GM18517 (cell line): Measurements from ENCODE around the gene ATG9A.
"Not testable (repeated sequence)": the region's sequence is repeated elsewhere in the genome, so short reads cannot be mapped to it uniquely, and the experiment has no call there.

Source experiments
- ATAC-seq: cut with Tn5 transposase; IDR thresholded peaks from one replicate; pipeline ENCODE4 v1.9.1; 2021; ENCODE audit warnings: mild to moderate bottlenecking, moderate library complexity; ENCODE audit not compliant: unreplicated experiment

Gene ATG9A, protein sequence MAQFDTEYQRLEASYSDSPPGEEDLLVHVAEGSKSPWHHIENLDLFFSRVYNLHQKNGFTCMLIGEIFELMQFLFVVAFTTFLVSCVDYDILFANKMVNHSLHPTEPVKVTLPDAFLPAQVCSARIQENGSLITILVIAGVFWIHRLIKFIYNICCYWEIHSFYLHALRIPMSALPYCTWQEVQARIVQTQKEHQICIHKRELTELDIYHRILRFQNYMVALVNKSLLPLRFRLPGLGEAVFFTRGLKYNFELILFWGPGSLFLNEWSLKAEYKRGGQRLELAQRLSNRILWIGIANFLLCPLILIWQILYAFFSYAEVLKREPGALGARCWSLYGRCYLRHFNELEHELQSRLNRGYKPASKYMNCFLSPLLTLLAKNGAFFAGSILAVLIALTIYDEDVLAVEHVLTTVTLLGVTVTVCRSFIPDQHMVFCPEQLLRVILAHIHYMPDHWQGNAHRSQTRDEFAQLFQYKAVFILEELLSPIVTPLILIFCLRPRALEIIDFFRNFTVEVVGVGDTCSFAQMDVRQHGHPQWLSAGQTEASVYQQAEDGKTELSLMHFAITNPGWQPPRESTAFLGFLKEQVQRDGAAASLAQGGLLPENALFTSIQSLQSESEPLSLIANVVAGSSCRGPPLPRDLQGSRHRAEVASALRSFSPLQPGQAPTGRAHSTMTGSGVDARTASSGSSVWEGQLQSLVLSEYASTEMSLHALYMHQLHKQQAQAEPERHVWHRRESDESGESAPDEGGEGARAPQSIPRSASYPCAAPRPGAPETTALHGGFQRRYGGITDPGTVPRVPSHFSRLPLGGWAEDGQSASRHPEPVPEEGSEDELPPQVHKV

DNA sequence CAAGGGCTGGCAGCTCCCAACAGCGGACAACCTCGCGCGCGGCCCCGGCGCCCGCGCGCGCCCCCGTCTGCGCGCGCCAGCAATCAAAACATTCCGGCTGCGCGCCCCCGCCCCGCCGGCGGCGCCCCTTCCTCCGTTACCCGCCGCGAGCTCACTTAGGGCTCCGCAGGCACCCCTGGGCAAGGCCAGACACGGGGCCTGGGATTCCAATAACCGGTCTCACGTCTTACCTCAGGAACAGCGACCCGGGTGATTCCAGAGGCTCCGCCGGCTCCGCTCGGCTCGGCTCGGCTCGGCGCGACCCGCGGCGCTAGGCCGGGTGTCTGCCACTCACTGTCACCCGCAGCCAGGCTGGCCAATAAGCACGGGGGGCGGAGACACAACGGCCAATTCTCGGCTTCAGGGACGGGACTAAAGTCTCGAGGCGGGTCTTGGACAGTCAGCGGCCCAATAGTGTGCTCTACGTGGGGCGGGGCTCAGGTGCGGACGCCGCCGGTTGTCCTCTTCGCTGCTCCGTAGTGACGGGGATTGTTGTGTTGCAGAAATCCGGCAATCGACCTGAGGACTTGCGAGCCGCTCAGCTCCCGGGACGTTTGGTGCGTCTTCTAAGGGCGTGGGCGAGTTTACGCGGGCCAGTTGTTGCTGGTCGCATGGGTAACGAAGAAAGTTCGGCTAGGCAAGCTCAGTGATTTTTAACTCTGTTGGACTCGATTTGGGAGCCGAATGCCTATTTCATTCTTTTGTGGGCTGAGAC is at the start of gene ATG9A, which contains the start of gene ANKZF1:
ATG9A (minus strand) TSS at position 332 of the 754 bp plus-strand sequence. CDS start 1,612 bp downstream, outside the sequence.
ANKZF1 (plus strand) TSS at position 502 of the 754 bp plus-strand sequence. CDS start 452 bp downstream, outside the sequence.
- ATAC-seq = peak; percentile 93

DNA sequence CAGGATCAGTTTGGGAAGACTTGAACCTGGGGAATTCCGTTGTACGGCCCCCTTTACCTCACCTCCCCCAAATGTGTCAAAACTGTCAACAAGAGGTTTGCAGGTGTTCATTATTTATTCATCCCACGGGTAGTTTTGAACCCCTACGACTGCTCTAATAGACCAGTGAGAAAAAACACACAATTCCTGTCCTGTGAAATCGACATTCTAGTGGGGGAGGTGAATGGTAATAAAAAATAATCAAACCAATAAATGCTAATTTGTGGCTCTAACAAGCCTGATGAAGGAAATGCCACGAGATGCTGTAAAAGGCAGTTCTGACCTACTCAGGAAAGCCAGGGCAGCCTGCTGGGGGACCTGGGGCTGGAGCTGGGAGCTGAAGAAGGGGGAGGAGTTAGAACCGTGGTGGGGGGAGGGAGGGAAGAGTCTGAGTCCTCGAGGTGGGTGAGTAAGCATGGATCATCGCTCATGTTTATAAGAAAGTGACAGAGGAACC is 49.3 kb upstream of the ATG9A start:
- no peak for ATAC-seq

DNA sequence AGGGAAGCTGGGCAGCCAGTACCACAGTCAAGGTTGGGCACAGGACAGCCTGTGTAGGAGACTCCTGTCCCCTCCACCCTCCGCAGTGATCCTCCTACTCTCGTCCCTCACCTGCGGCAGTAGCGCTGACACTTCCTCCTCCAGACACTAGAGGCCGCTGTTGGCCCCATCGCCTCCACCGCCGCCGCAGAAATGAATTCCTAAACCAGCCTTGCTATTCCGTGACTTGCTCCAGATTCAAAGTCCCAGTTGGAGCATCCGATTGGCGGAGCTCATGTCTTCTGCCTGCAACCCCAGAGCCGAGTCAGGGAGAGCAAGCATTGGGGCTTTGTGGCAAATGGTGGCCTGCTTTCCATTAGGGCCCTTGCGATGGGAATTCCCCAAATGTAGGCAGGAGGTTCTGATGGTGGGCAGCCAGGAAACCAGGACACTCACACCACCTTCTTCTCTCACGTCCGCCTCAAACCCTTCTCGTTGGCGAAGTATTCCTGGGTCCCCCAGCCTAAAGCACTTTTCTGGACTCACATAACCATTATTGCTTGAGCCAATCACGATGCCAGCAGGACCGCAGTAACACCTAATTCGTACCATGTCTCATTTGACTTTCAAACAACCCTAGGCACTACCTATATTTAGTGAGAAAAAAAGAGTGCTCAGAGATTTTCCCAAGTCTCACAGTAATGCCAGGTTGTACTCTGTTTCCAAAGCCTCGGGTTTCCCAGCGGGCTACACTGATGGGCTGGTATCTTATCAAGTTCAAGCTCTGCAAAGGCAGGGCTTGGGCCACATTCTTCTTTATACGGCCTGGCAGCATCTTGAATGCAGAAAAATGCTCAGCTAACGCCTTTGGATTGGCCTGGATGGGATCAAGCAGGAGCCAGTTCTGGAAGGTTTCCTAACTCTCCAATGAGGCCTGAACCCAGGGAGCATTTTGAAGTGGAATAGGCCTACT is 48.5 kb upstream of the ATG9A start:
- ATAC-seq = no peak

DNA sequence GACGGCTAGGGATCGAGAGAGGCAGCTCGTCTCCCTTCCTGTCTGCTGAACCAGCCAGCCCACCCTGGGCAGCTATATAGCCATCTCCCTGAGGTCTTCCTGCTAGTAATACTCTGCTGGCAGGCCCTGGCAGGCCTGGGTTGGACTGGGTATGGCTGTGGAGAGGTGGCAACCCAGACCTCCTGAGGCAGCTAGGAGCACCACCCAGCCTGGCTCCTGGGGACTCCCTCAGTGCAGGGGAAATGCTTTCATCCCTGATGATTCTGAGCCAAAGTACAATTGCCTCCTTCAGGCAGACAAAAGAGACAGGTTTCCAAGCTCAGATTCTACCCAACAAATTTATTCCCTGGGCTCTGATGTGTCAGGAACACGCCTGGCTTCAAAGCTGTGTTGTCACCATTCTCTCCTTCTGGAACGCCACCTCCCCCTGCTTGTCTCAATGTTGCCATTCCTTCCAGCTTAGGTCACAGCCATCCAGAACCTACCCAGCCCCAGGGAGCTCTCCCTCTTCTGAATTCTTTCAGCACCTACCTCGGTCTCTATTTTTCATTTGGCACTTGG is 45.0 kb upstream of the ATG9A start:
- ATAC-seq = no peak

DNA sequence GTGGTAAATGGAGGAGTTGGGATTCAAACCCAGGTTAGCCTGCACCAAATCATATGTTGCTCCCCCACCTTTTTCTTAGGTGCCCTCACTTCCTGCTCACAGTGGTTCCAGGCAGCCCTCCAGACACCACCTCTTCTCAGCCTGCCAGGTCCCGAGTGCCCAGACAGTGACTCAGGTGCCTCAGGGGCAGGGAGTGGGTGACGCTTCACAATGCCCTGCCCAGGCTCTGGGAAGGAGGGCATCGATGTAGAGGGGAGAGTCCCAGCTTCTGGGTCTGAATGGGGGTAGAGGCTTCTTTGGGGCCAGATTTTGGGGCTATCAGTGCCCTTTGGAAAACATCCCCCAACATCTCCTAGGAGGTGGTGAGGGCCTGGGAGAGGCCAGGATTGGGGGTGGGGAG is 44.5 kb upstream of the ATG9A start:
- ATAC-seq = no peak

DNA sequence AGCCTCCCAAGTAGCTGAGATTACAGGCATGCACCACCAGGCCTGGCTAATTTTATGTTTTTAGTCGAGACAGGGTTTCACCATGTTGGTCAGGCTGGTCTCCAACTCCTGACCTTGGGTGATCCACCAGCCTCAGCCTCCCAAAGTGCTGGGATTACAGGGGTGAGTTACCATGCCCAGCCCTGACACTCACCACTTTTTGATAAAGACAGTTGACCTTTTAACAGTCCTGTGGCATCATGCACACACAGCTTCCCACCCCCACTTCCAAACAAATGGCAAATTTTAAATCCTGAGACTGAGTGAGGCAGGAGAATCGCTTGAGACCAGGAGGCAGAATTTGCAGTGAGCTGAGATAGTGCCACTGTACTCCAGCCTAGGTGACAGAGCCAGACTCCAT is 43.6 kb upstream of the ATG9A start:
- no peak for ATAC-seq

DNA sequence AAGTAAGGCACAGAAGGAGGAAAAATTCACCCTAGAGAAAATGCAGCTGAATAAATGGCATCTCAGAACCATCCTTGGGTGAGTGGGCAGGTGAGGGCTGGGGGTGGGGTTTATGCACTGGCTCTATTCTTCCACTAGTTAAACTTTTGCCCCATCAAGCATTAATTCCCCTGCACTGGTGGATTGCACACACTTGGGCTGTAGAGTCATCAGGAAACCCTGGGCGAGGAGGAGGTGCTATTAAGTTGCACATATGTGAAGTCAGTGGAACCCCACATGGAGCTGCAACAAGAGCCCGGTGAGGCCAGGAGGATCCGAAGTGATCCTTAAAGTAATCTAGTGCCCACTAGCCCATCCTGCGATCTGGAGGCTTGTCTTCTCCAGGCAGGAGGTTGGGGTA is 42.9 kb upstream of the ATG9A start:
- ATAC-seq = no peak

DNA sequence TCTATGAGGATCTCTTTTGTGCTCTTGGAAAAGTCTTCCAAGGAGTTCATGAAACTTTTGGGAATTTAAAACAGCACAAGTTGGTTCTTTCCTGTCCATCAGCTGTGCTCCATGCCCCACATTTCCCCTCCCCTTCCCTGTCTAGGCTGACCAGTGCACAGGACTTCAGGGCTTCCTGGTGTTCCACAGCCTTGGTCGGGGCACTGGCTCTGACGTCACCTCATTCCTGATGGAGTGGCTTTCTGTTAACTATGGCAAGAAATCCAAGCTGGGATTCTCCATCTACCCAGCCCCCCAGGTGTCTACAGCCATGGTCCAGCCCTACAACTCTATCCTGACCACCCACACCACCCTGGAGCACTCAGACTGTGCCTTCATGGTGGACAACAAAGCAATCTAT is 41.6 kb upstream of the ATG9A start:
- ATAC-seq = no peak

DNA sequence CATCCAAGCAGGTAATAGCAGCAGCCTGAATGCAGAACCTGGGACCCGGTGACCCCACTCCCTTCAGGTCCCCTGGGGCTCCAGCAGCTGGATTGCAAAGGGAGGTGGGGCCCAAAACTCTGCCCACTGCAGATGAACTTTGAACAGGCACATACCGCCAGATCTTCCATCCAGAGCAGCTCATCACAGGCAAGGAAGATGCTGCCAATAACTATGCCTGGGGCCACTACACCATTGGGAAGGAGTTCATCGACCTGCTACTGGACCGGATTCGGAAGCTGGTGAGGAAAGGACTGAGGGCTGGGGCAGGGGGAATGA is 40.6 kb upstream of the ATG9A start:
- no peak for ATAC-seq

DNA sequence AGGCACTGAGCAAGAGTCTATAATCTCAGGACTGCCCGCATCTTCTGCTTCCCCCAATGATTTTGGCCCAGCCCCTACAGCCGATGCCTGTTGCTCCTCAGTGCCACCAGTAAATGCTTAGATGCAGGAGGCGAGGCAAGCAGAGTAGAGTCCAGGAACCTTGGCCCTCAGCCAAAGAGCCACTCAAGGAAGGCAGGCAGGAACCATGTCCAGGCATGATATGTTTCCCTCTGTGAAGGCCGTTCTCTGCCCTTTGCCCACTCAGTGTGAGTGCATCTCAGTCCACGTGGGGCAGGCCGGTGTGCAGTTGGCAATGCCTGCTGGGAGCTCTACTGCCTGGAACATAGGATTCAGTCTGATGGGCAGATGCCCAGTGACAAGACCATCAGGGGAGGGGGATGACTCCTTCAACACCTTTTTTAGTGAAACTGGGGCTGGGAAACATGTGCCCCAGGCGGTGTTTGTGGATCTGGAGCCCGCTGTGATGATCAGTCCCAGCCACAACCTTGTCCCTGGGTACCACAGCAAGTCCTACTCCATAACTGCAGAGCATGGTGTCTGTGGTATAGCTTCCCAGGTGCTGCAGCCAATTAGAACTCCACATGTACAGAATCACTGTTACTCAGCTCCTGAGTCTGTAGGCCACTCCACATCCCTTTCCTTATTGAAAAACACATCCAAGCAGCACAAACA is 40.1 kb upstream of the ATG9A start:
- no peak for ATAC-seq

DNA sequence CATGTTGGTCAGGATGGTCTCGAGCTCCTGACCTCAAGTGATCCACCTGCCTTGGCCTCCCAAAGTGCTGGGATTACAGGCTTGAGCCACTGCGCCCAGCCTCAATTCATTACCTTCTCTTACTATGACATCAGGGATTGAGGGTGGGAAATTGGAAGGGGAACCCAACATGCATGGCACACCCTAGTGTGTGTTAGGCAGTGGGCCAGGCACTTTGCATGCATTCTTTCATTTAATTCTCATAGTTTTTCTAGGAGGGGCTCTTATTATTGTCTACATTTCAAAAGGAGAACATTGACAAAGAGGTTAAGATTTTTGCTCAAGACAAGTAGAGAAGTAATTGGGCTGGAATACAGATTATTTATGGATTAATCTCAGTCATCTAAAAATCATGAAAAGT is 38.9 kb upstream of the ATG9A start:
- no peak for ATAC-seq

DNA sequence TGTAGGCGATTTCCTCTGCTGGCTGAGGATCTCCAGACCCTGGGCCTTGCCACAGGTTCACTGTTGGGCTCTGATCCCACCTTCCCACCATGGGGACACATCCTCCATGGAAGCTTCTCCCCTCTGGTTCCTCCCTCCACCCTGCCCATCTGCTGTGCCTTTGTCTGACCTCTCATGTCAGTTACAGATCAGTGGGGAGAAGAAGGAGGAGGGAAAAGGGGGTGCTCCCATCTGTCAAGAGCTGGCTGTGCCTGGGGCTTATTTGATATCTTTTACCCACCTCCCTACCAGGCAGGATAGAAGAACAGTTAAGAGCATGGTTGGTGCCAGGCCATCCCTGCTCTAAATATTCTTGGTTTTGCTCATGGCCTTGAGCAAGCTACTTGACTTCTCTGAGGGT is 37.5 kb upstream of the ATG9A start:
- ATAC-seq = no peak

DNA sequence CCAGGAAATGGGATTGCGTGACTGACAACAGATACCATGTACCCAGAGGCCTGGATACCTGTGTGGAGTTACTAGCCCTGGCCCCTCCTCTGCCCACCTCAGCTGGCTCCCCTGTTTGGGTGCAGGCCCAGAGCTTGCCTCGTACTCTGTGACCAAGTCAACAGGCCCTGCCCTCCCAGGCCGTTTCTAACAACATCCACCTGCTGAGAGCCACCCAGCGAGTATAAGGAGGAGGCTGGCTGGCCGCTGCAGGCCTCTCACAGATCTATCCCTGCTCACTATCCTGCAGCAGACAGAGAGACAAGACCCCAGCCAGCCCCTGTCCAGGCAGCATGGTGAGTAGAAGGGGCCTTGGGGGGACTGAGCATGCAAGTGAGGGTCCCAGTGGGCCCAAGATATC is 36.8 kb upstream of the ATG9A start:
- ATAC-seq = no peak

DNA sequence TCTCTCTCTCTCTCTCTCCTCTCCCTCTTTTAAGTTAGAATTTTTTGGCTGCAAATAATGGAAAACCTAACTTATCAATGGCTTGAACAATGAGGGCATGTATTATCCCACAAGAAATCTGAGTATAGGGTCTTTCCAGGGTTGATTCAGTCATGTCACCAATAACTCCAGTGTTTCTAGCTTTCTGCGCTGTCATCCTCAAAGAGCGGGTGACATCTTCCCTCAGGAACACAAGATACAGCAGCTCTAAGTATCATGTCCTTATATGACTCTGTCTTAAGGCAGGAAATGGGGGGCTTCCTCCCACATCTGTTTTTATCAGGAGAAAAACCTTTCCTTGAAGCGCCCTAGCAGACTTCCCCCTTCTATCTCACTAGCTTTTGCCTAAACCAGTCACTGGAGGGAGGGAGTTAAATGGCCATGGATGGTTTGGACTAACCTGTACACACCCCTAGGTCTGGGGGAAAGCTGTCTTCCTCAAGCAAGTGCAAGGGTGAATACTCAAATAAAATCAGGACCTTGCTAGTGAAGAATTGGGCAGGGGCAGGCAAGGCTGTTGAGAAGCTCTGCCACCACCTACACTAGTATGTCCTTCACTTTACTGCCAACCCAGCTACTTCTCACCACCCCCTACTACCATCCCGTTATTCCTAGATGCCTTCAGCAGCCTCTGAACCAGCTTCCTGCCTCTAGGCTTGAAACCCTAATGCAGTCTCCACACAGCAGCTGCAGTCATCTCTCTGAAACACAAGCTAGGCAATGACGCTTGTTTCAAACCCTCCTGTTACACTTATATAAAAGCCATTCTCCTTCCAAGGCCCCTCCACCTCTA is 31.8 kb upstream of the ATG9A start:
- ATAC-seq = no peak

DNA sequence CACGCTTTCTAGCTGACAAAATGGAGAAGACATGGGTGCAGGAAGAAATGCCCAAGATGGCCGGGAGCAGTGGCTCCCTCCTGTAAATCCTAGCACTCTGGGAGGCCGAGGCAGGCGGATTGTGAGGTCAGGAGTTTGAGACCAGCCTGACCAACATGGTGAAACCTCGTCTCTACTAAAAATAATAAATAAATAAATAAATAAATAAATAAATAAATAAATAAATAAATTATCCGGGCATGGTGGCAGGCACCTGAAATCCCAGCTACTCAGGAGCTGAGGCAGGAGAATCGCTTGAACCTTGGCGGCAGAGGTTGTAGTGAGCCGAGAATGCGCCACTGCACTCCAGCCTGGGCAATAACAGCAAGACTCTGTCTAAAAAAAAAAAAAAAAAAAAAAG is 29.5 kb upstream of the ATG9A start:
- not testable (repeated sequence) for ATAC-seq

DNA sequence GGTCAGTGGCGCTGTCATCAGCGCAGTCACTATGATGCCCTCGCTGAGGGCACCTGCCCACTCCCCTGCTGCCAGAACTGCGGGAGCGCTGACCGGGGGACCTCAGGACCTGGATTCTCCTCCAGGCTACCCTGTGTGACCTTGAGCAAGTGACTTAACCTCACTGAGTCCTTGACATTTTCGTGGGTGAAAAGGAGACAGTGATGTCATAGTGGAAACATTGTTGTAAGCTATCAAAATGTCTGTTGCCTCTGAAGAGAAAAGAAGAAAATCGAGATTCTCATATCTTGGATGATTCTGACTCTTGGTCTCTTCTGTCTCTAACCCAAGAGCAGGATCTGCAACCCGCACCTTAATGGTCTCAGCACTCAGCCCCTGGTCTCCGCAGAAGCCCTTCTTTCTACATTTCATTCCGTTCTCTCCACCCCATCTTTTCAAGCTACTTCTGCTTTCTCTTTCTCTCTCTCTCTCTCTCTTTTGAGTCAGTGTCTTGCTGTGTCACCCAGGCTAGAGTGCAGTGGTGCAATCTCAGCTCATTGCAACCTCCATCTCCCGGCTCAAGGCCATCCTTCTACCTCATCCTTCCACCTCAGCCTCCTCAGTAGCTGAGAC is 25.3 kb upstream of the ATG9A start:
- ATAC-seq = peak; percentile 34

DNA sequence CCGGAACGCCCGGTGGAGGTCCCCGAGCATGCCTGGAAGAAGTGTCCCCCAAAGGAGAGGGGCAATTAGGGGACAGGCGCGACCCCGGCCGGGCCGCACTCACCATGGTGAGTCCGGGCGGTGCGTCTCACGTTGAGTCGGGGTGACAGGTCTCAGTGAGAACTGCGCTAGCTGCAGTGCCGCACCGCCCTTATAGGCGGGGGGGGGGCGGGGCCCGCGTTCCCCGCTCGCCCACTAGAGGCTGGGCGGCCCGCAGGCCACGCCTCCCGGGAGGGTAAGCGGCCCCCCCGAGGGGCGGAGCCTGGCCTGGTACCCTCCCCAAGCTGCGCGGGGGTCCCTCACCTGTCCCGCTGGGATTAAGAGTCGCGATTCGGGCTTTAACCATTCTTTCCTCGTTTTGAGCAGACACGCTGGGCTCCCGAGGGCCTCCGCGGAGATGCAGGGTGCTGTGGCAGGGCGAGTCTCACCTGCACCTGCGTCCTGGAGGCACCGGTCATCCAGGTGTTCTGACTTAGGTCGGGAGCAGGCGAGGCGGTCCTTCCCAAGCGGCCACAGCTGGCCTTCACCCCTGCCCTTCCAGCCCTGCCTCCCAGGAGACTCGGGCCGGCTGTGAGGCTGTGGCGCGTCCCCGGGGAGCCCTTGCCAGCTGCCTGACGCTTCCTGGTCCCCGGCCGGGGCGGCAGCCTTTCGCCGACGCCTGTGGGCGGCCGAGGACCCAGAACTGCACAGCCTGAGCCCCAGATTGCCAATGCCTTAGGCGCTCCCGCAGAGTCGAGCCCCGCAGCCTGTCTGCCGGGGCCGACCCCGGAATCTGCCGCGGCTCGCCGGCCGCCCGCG is 24.5 kb upstream of the ATG9A start, which contains the start of gene TUBA4A:
TUBA4A (minus strand) TSS at position 166 of the 837 bp plus-strand sequence; CDS start at position 106, 60 bp downstream.
- ATAC-seq = peak; percentile 29
